HEK293 (cell line): ENCODE results near the gene PTGR2.
"Not testable (repeated sequence)": the region's sequence is repeated elsewhere in the genome, so short reads cannot be mapped to it uniquely, and the experiment has no call there.

Experiments
- CTCF ChIA-PET: fragments of 350-600 bp; formaldehyde crosslinking; extraction: SDS; loops from one replicate; lab custom pipeline; 2021; ENCODE audit warnings: antibody characterized with exemption; lab: Yijun Ruan, JAX
- POLR2A ChIA-PET: fragments of 300-600 bp; formaldehyde crosslinking; extraction: SDS; loops from one replicate; lab custom pipeline; 2020; ENCODE audit warnings: antibody characterized with exemption, inconsistent platforms; lab: Yijun Ruan, JAX
- H3K27ac ChIP-seq: fragments of 200-500 bp; sonication (Bioruptor generic); 2 replicates; pipeline ENCODE4 v1.5.1; 2014; ENCODE audit warnings: low read depth, low read length, control low read depth, inconsistent platforms; ENCODE audit errors: extremely low read depth
- H3K36me3 ChIP-seq, 2 experiments: fragments of 200-500 bp in 1 of 2; sonication (Bioruptor generic) in 1 of 2; 1 replicate in 1 of 2; 2 replicates in 1 of 2; pipeline ENCODE4 v1.5.1; 2014 to 2017; ENCODE audit warnings: inconsistent platforms in 2 of 2, low read length in 2 of 2; ENCODE audit not compliant: control insufficient read depth in 2 of 2, insufficient read depth in 1 of 2
- H3K4me1 ChIP-seq: fragments of 200-500 bp; sonication (Bioruptor generic); 2 replicates; pipeline ENCODE4 v1.5.1; 2014; ENCODE audit warnings: mild to moderate bottlenecking, low read length, inconsistent platforms; ENCODE audit not compliant: control insufficient read depth, insufficient read depth
- H3K4me3 ChIP-seq: 2 replicates; pipeline ENCODE4 v1.5.1; 2011; ENCODE audit warnings: low read depth, mild to moderate bottlenecking, control low read depth, low read length, moderate library complexity
- H3K9me3 ChIP-seq: fragments of 200-500 bp; sonication (Bioruptor generic); 2 replicates; pipeline ENCODE4 v1.5.1; 2014; ENCODE audit warnings: low read depth, low read length, inconsistent platforms; ENCODE audit not compliant: control insufficient read depth, insufficient read depth
- BCL11B ChIP-seq: fragments of 450-650 bp; formaldehyde crosslinking; IDR thresholded peaks from 2 replicates; pipeline ENCODE4 v1.5.1; 2016; ENCODE audit warnings: low read depth, missing biosample characterization, missing genetic modification characterization
- MEIS1 ChIP-seq: sonication (generic); formaldehyde crosslinking; IDR thresholded peaks from 2 replicates; pipeline ENCODE4 v1.8.1; 2022; ENCODE audit warnings: missing genetic modification reagents, mild to moderate bottlenecking, borderline replicate concordance
- SP3 ChIP-seq: fragments of 450-650 bp; formaldehyde crosslinking; IDR thresholded peaks from 2 replicates; pipeline ENCODE4 v1.5.1; 2016; ENCODE audit warnings: missing biosample characterization, missing genetic modification characterization
- ZNF211 ChIP-seq: fragments of 450-650 bp; formaldehyde crosslinking; IDR thresholded peaks from 2 replicates; pipeline ENCODE4 v1.5.1; 2016; ENCODE audit warnings: low read depth, missing biosample characterization, missing genetic modification characterization
- ZNF248 ChIP-seq: fragments of 450-650 bp; formaldehyde crosslinking; IDR thresholded peaks from 2 replicates; pipeline ENCODE4 v1.5.1; 2017; ENCODE audit warnings: missing biosample characterization, missing genetic modification characterization
- ZNF548 ChIP-seq: fragments of 450-650 bp; formaldehyde crosslinking; IDR thresholded peaks from 2 replicates; pipeline ENCODE4 v1.5.1; 2016; ENCODE audit warnings: missing biosample characterization, missing genetic modification characterization
- ZNF701 ChIP-seq: fragments of 450-650 bp; formaldehyde crosslinking; IDR thresholded peaks from 2 replicates; pipeline ENCODE4 v1.5.1; 2016; ENCODE audit warnings: missing biosample characterization, missing genetic modification characterization
- ZNF747 ChIP-seq: fragments of 450-650 bp; formaldehyde crosslinking; IDR thresholded peaks from 2 replicates; pipeline ENCODE4 v1.5.1; 2016; ENCODE audit warnings: missing biosample characterization, missing genetic modification characterization
- ZNF768 ChIP-seq: fragments of 450-650 bp; formaldehyde crosslinking; IDR thresholded peaks from 2 replicates; pipeline ENCODE4 v1.5.1; 2018; ENCODE audit warnings: missing biosample characterization, mild to moderate bottlenecking, missing genetic modification characterization
- ZNF791 ChIP-seq: fragments of 450-650 bp; formaldehyde crosslinking; IDR thresholded peaks from 2 replicates; pipeline ENCODE4 v1.5.1; 2016; ENCODE audit warnings: missing biosample characterization, missing genetic modification characterization
- TF ChIP-seq, protein P1 (sequence below): fragments of 450-650 bp; formaldehyde crosslinking; IDR thresholded peaks from 2 replicates; pipeline ENCODE4 v1.5.1; 2016; ENCODE audit warnings: missing biosample characterization, missing genetic modification characterization, borderline replicate concordance
- TF ChIP-seq, protein P2 (sequence below): fragments of 450-650 bp; formaldehyde crosslinking; conservative IDR thresholded peaks from 2 replicates; pipeline ENCODE4 v1.5.1; 2016; ENCODE audit warnings: low read depth, missing biosample characterization, missing genetic modification characterization
- TF ChIP-seq, protein P3 (sequence below): fragments of 450-650 bp; formaldehyde crosslinking; IDR thresholded peaks from 2 replicates; pipeline ENCODE4 v1.5.1; 2016; ENCODE audit warnings: missing biosample characterization, missing genetic modification characterization

PTGR2 gene

DNA sequence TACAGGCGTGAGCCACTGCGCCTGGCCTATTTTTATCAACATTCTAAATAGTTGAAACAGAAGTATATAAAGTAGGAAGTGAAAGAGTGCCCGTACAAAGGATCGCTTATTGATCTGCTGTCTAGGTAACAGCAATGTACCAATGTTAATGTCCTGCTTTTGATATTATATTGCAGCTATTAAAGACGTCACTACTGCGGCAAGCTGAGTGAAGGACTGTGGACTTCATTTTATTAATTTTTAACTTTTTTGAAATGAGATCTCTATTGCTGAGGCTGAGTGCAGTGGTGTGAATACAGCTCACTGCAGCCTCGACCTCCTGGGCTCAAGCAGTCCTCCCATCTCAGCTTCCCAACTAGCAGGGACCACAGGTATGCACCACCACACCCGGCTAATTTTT lies 10.8 kb downstream of the PTGR2 start:
- Histone ChIP-seq H3K9me3 (no peaks in the 10 kb centered on the region), H3K27ac (no peak overlapping the region), H3K4me1 (no peaks in the 10 kb centered on the region), H3K4me3 (no peak overlapping the region), H3K36me3 (peaks cover 38 to 42% of the 10 kb centered on the region in 2 experiments)
- TF ChIP-seq, protein P1, sequence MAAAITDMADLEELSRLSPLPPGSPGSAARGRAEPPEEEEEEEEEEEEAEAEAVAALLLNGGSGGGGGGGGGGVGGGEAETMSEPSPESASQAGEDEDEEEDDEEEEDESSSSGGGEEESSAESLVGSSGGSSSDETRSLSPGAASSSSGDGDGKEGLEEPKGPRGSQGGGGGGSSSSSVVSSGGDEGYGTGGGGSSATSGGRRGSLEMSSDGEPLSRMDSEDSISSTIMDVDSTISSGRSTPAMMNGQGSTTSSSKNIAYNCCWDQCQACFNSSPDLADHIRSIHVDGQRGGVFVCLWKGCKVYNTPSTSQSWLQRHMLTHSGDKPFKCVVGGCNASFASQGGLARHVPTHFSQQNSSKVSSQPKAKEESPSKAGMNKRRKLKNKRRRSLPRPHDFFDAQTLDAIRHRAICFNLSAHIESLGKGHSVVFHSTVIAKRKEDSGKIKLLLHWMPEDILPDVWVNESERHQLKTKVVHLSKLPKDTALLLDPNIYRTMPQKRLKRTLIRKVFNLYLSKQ (tag by site-specific recombination) = no peak
- TF ChIP-seq SP3 (tag by site-specific recombination) (no peak), ZNF248 (tag by site-specific recombination) (no peak), ZNF211 (tag by site-specific recombination) (no peak), ZNF701 (tag by site-specific recombination) (no peak)
- TF ChIP-seq, protein P2, sequence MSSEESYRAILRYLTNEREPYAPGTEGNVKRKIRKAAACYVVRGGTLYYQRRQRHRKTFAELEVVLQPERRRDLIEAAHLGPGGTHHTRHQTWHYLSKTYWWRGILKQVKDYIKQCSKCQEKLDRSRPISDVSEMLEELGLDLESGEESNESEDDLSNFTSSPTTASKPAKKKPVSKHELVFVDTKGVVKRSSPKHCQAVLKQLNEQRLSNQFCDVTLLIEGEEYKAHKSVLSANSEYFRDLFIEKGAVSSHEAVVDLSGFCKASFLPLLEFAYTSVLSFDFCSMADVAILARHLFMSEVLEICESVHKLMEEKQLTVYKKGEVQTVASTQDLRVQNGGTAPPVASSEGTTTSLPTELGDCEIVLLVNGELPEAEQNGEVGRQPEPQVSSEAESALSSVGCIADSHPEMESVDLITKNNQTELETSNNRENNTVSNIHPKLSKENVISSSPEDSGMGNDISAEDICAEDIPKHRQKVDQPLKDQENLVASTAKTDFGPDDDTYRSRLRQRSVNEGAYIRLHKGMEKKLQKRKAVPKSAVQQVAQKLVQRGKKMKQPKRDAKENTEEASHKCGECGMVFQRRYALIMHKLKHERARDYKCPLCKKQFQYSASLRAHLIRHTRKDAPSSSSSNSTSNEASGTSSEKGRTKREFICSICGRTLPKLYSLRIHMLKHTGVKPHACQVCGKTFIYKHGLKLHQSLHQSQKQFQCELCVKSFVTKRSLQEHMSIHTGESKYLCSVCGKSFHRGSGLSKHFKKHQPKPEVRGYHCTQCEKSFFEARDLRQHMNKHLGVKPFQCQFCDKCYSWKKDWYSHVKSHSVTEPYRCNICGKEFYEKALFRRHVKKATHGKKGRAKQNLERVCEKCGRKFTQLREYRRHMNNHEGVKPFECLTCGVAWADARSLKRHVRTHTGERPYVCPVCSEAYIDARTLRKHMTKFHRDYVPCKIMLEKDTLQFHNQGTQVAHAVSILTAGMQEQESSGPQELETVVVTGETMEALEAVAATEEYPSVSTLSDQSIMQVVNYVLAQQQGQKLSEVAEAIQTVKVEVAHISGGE (tag by site-specific recombination) = no peak
- POLR2A ChIA-PET = no interaction called here
- CTCF ChIA-PET = no interaction called here

DNA sequence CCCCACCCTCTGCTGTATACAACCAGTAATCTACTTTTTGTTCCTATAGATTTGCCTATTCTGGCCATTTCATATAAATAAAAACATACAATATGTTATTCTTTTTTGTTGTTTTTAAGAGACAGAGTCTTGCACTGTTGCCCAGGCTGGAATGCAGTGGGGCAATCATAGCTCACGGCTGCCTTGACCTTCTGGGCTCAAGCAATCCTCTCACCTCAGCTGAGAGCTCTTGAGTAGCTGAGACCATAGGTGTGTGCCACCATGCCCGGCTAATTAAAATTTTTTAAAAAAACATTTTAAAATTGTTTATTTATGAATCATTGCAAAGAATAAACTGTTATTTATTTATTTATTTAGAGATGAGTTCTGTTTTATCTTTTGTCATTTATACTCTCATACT lies 11.6 kb downstream of the PTGR2 start:
- peaks cover 38 to 46% of the 10 kb centered on the region in 2 experiments for H3K36me3 ChIP-seq
- H3K4me1 ChIP-seq = no peaks in the 10 kb centered on the region
- ChIA-PET CTCF (no interaction called here), POLR2A (interaction anchor here (1.5 kb wide), 1 partner anchor 11 kb away, joined by 4 read pairs; the partner anchor contains the start of gene PTGR2)
- H3K9me3 ChIP-seq = no peaks in the 10 kb centered on the region
- no peak overlapping the region for H3K4me3 ChIP-seq
- TF ChIP-seq ZNF548 (tag by site-specific recombination) = no peak
- TF ChIP-seq ZNF791 (tag by site-specific recombination) = no peak
- TF ChIP-seq BCL11B (tag by site-specific recombination) = no peak
- TF ChIP-seq, protein P3, sequence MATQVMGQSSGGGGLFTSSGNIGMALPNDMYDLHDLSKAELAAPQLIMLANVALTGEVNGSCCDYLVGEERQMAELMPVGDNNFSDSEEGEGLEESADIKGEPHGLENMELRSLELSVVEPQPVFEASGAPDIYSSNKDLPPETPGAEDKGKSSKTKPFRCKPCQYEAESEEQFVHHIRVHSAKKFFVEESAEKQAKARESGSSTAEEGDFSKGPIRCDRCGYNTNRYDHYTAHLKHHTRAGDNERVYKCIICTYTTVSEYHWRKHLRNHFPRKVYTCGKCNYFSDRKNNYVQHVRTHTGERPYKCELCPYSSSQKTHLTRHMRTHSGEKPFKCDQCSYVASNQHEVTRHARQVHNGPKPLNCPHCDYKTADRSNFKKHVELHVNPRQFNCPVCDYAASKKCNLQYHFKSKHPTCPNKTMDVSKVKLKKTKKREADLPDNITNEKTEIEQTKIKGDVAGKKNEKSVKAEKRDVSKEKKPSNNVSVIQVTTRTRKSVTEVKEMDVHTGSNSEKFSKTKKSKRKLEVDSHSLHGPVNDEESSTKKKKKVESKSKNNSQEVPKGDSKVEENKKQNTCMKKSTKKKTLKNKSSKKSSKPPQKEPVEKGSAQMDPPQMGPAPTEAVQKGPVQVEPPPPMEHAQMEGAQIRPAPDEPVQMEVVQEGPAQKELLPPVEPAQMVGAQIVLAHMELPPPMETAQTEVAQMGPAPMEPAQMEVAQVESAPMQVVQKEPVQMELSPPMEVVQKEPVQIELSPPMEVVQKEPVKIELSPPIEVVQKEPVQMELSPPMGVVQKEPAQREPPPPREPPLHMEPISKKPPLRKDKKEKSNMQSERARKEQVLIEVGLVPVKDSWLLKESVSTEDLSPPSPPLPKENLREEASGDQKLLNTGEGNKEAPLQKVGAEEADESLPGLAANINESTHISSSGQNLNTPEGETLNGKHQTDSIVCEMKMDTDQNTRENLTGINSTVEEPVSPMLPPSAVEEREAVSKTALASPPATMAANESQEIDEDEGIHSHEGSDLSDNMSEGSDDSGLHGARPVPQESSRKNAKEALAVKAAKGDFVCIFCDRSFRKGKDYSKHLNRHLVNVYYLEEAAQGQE (tag by site-specific recombination) = no peak
- no peak overlapping the region for H3K27ac ChIP-seq

DNA sequence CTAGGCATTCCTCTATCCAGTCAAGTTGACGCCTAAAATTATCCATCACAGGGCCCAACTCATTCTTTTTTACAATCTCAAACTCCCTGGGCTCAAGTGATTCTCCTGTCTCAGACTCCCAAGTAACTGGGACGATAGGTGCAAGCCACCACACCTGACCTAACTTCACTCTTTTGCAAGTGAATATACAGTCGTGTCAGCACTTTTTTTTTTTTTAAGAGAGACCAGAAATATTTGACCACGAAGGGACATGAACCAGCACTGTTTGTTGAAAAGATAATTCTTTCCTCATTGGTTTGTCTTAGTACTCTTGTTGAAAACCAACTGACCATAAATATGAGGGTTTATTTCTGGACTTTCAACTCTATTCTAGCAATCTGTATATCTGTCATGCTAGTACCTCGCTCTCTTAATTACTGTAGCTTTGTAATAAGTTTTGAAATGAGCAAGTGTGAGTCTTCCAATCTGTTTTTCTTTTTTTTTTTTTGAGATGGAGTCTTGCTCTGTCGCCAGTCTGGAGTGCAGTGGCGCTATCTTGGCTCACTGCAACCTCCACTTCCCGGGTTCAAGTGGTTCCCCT lies 14.0 kb downstream of the PTGR2 start:
- POLR2A ChIA-PET = no interaction called here
- TF ChIP-seq ZNF768 (tag by site-specific recombination) (no peak), ZNF747 (tag by site-specific recombination) (no peak), MEIS1 (CRISPR knock-in tag) (no peak)
- TF ChIP-seq, all 188 proteins: peak for 0
- CTCF ChIA-PET = interaction anchor here (0.6 to 0.8 kb wide), 2 partner anchors 70 to 485 kb away, joined by 3 read pairs; no protein-coding TSS in a partner anchor
- Histone ChIP-seq H3K36me3 (peaks cover 31 to 46% of the 10 kb centered on the region in 2 experiments), H3K4me1 (no peaks in the 10 kb centered on the region), H3K27ac (no peak overlapping the region), H3K4me3 (no peak overlapping the region), H3K9me3 (no peaks in the 10 kb centered on the region)

DNA sequence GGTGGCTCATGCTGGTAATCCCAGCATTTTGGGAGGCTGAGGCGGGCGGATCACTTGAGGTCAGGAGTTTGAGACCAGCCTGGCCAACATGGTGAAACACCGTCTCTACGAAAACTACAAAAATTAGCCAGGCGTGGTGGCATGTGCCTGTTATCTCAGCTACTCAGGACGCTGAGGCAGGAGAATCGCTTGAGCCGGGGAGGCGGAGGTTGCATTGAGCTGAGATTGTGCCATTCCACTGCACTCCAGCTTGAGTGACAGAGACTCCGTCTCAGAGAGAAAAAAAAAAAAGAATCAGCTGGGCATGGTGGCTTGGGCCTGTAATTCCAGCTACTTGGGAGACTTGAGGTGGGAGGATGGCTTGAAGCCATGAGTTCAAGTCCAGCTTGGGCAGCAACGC lies 18.1 kb downstream of the PTGR2 start:
- H3K9me3 ChIP-seq, H3K4me3 ChIP-seq, H3K4me1 ChIP-seq, POLR2A ChIA-PET, H3K27ac ChIP-seq: not testable (repeated sequence)
- CTCF ChIA-PET = interaction anchor here (0.6 kb wide), 1 partner anchor 496 kb away, joined by 5 read pairs; no protein-coding TSS in a partner anchor
- peaks cover 6 to 22% of the 10 kb centered on the region in 2 experiments for H3K36me3 ChIP-seq
